Adrenal gland (tissue), 19 donors: ENCODE results near the gene NAA10. TPM values are rescaled to one million over a fixed set of nuclear protein-coding genes. Genes with fewer than 3 reads are reported as not detected.

Source experiments
- DNase-seq, 7 donors: peaks; one replicate each; pipeline ENCODE4 v3.0.0-alpha.2; 2019 to 2020
- H3K27ac ChIP-seq, 5 donors: fragments of 200-600 bp; sonication (generic) in 4 of 5; 1 replicate in 3 of 5; 2 replicates in 2 of 5; pipeline versions ENCODE4 v1.5.1 to v1.8.0; 2016 to 2020; ENCODE audit warnings: mild to moderate bottlenecking in 1 of 5
- H3K27me3 ChIP-seq: fragments of 200-600 bp; 2 replicates; pipeline ENCODE4 v1.8.0; 2021
- H3K36me3 ChIP-seq, 2 donors: fragments of 200-600 bp; replicated peaks in 1 of 2; 1 replicate in 1 of 2; 2 replicates in 1 of 2; pipeline versions ENCODE4 v1.5.1 to v1.8.0; 2018 to 2022
- H3K4me1 ChIP-seq, 2 donors: fragments of 200-600 bp; replicated peaks in 1 of 2; 1 replicate in 1 of 2; 2 replicates in 1 of 2; pipeline versions ENCODE4 v1.5.1 to v1.8.0; 2018 to 2021
- H3K4me3 ChIP-seq, 4 donors: fragments of 200-600 bp; sonication (generic) in 3 of 4; one replicate each; pipeline ENCODE4 v1.5.1; 2016 to 2018
- H3K9me3 ChIP-seq, 3 donors: fragments of 200-600 bp; sonication (generic) in 1 of 3; replicated peaks in 1 of 3; 1 replicate in 2 of 3; 2 replicates in 1 of 3; pipeline versions ENCODE4 v1.5.1 to v1.8.0; 2016 to 2021
- CTCF ChIP-seq, 6 experiments: fragments of 450-650 bp in 4 of 6; fragments of 200-600 bp in 2 of 6; sonication (generic) in 1 of 6; IDR thresholded peaks; 1 replicate in 5 of 6; 2 replicates in 1 of 6; pipeline versions ENCODE4 v1.5.1 to v1.8.0; 2016 to 2021; ENCODE audit warnings: antibody characterized with exemption in 6 of 6, mild to moderate bottlenecking in 2 of 6, moderate library complexity in 1 of 6
- POLR2A ChIP-seq, 2 donors: fragments of 450-650 bp; IDR thresholded peaks; one replicate each; pipeline ENCODE4 v1.6.1; 2017; ENCODE audit warnings: antibody characterized with exemption in 2 of 2, mild to moderate bottlenecking in 2 of 2, moderate library complexity in 1 of 2
- WGBS, 4 donors: extraction: QIAGEN DNeasy Blood & Tissue Kit in 2 of 4; methylation state at CpG; one replicate each; pipeline versions ENCODE4 v1.1.5 to v1.1.7; 2013 to 2017; 5-methylcytosine and 5-hydroxymethylcytosine counted together
- intact Hi-C, 2 donors: fragments of 100-400 bp; cut with DNase I; formaldehyde crosslinking; loops; one replicate each; pipeline versions ENCODE4 v1.14.1 to v1.15.0; 2022 to 2023
- long read RNA-seq, 10 donors: library from polyadenylated mRNA in 3 of 10; unstranded in 2 of 10; stranded (forward) in 1 of 10; transcript quantifications; one replicate each; pipeline ENCODE4 v2.0.0 and lab custom pipeline, GENCODE V29; 2021 to 2026
- polyA plus RNA-seq, 3 donors: library from polyadenylated mRNA; stranded (reverse); fragments of 200-250 nt in 2 of 3; fragments of 350-450 nt in 1 of 3; fragmentation: Illumina TruSeq in 1 of 3; extraction: RNeasy Lipid Tissue Mini Kit (QIAGEN cat#74804) in 1 of 3; gene quantifications; one replicate each; pipeline ENCODE4 v1.2.3, GENCODE V29; 2013 to 2014
- total RNA-seq, 9 donors: library from RNA; depleted of rRNA in 4 of 9; stranded (reverse); fragments of >200 nt in 4 of 9; fragments of 120-200 nt in 1 of 9; fragmentation: NEBNext Ultra II Directional in 1 of 9; extraction: Animal tissue kit (Norgen Biotek cat#: 25700) in 1 of 9; gene quantifications; one replicate each; pipeline versions ENCODE4 v1.1.0 to v1.2.4, GENCODE V29; 2013 to 2023
- donor health status: healthy with polysubstance abuse.
- donor health status: Bipolar disorder and iron deficiency.
- donor health status: DM: yes; HTN: yes; CAD: no.
- donor health status: DM: no; HTN: no; CAD: no.
- donor health status: DM: no; HTN: no; CAD: no.
- donor health status: DM: yes; HTN: yes; CAD: no.

NAA10 gene
- total RNA-seq (100 to 1,000 TPM in 3 of 9 donors, 10 to 100 TPM in 6; 60.0 to 159 (median 93.2) TPM), polyA plus RNA-seq (100 to 1,000 TPM; 121 to 287 (median 228) TPM)
- long read RNA-seq, donor 1, transcript NAA10-208 (8 exons, 1,772 nt) = major isoform, 45 of 54 reads
- long read RNA-seq, donor 1, partial matches to known transcripts = 0 of 54 reads
- long read RNA-seq, donor 1, other reads (novel, unspliced or antisense) = 0 of 54 reads
- long read RNA-seq, donor 2, transcript NAA10-208 (8 exons, 1,772 nt) = major isoform, 14 of 25 reads
- long read RNA-seq, donor 2, transcript NAA10-207 (7 exons, 908 nt) = minor isoform, 6 of 25 reads
- long read RNA-seq, donor 2, partial matches to known transcripts = 0 of 25 reads
- long read RNA-seq, donor 2, other reads (novel, unspliced or antisense) = 0 of 25 reads
- long read RNA-seq, donor 3, transcript NAA10-208 (8 exons, 1,772 nt) = major isoform, 25 of 33 reads
- long read RNA-seq, donor 3, partial matches to known transcripts = 0 of 33 reads
- long read RNA-seq, donor 3, other reads (novel, unspliced or antisense) = 0 of 33 reads
- long read RNA-seq, donor 4, transcript NAA10-208 (8 exons, 1,772 nt) = major isoform, 54 of 67 reads
- long read RNA-seq, donor 4, transcript NAA10-207 (7 exons, 908 nt) = minor isoform, 5 of 67 reads
- long read RNA-seq, donor 4, partial matches to known transcripts = 1 of 67 reads
- long read RNA-seq, donor 4, other reads (novel, unspliced or antisense) = 2 of 67 reads
- long read RNA-seq, donor 5, transcript NAA10-209 (7 exons, 1,080 nt) = minor isoform, 5 of 79 reads
- long read RNA-seq, donor 5, transcript NAA10-207 (7 exons, 908 nt) = minor isoform, 7 of 79 reads
- long read RNA-seq, donor 5, transcript NAA10-208 (8 exons, 1,772 nt) = major isoform, 44 of 79 reads
- long read RNA-seq, donor 5, partial matches to known transcripts = 3 of 79 reads
- long read RNA-seq, donor 5, other reads (novel, unspliced or antisense) = 12 of 79 reads
- long read RNA-seq, donor 6, transcript NAA10-208 (8 exons, 1,772 nt) = major isoform, 38 of 55 reads
- long read RNA-seq, donor 6, transcript NAA10-201 (7 exons, 837 nt) = minor isoform, 9 of 55 reads
- long read RNA-seq, donor 6, partial matches to known transcripts = 0 of 55 reads
- long read RNA-seq, donor 6, other reads (novel, unspliced or antisense) = 3 of 55 reads
- long read RNA-seq, donor 7, transcript NAA10-208 (8 exons, 1,772 nt) = major isoform, 22 of 27 reads
- long read RNA-seq, donor 7, partial matches to known transcripts = 0 of 27 reads
- long read RNA-seq, donor 7, other reads (novel, unspliced or antisense) = 0 of 27 reads
- long read RNA-seq, donor 8, transcript NAA10-208 (8 exons, 1,772 nt) = major isoform, 34 of 51 reads
- long read RNA-seq, donor 8, partial matches to known transcripts = 5 of 51 reads
- long read RNA-seq, donor 8, other reads (novel, unspliced or antisense) = 0 of 51 reads
- long read RNA-seq, donor 9, transcript NAA10-208 (8 exons, 1,772 nt) = major isoform, 20 of 26 reads
- long read RNA-seq, donor 9, partial matches to known transcripts = 0 of 26 reads
- long read RNA-seq, donor 9, other reads (novel, unspliced or antisense) = 0 of 26 reads
- long read RNA-seq, donor 10, transcript NAA10-208 (8 exons, 1,772 nt) = major isoform, 22 of 37 reads
- long read RNA-seq, donor 10, partial matches to known transcripts = 8 of 37 reads
- long read RNA-seq, donor 10, other reads (novel, unspliced or antisense) = 0 of 37 reads

- Histone ChIP-seq H3K27ac (peak within 1 kb of the TSS in 3 of 5 donors; percentile 26 to 86 (median 48)), H3K36me3 (peaks cover 0 to 22% of the 10 kb centered on the region in 2 donors), H3K4me1 (peaks cover 7 to 14% of the 10 kb centered on the region in 2 donors), H3K9me3 (no peaks in the 10 kb centered on the region), H3K27me3 (no peaks in the 10 kb centered on the region), H3K4me3 (peak within 1 kb of the TSS in 2 of 4 donors; percentile 22 to 95)
- intact Hi-C loops = no loop called here
- WGBS, 4 donors = 0 to 22% (median 9%) methylated on average over 27 to 59 of the region's 87 CpGs; no CpG with 5 or more reads in 1 of the 4 donors
- TF ChIP-seq POLR2A (IDR thresholded peaks at IDR 0.05) (peak; percentile 25 to 50), CTCF (IDR thresholded peaks at IDR 0.05) (no peak)
- DNase-seq = peak; percentile 58 to 79 (median 70)
These were observed at the start of gene NAA10 for GRCh38 chrX:153934762-153935325. TSS of gene NAA10 (minus strand) at chrX:153935037. CDS start at chrX:153934904, 133 bp downstream.

GRCh38 chrX:153983321-153983801, 48.5 kb upstream of the NAA10 start:
- H3K4me3 ChIP-seq = no peak overlapping the region
- no peak for DNase-seq
- H3K27me3 ChIP-seq = peaks cover 5% of the 10 kb centered on the region
- intact Hi-C loops = no loop called here
- TF ChIP-seq POLR2A (IDR thresholded peaks at IDR 0.05) = no peak
- TF ChIP-seq CTCF (IDR thresholded peaks at IDR 0.05) = no peak
- 82 to 86% (median 83%) methylated on average over 4 to 12 of the region's 12 CpGs for WGBS, 4 donors
- no peak overlapping the region for H3K27ac ChIP-seq
- no peaks in the 10 kb centered on the region for H3K36me3 ChIP-seq
- no peaks in the 10 kb centered on the region for H3K9me3 ChIP-seq
- peaks cover 0 to 14% of the 10 kb centered on the region in 2 donors for H3K4me1 ChIP-seq

GRCh38 chrX:153981771-153982533, 47.1 kb upstream of the NAA10 start:
- peak overlapping the region in 3 of 5 donors; percentile 48 to 79 (median 77) for H3K27ac ChIP-seq
- 8 to 76% (median 69%) methylated on average over 6 to 52 of the region's 52 CpGs for WGBS, 4 donors
- intact Hi-C loops = no loop called here

More at GRCh38 chrX:153981771-153982533, 47.1 kb upstream of the NAA10 start:
- Histone ChIP-seq H3K4me1 (peaks cover 0 to 14% of the 10 kb centered on the region in 2 donors), H3K9me3 (no peaks in the 10 kb centered on the region), H3K27me3 (peaks cover 5% of the 10 kb centered on the region), H3K36me3 (no peaks in the 10 kb centered on the region), H3K4me3 (no peak overlapping the region)
- TF ChIP-seq CTCF (IDR thresholded peaks at IDR 0.05) = no peak
- TF ChIP-seq POLR2A (IDR thresholded peaks at IDR 0.05) = no peak
- peak in 6 of 7 donors; percentile 57 to 74 (median 66) for DNase-seq
